IMR-90 (cell line): ENCODE results near the gene PALLD. TPM values are rescaled to one million over a fixed set of nuclear protein-coding genes. Genes with fewer than 3 reads are reported as not detected.

Experiments used
- microRNA-seq, 2 experiments: library from miRNA; stranded (forward) in 1 of 2; unstranded in 1 of 2; fragments of 10-50 nt in 1 of 2; fragments of <30 nt in 1 of 2; gene quantifications in 1 of 2; microRNA quantifications in 1 of 2; one replicate each; pipeline versions ENCODE3 to v1.1.0; 2013 to 2020; ENCODE audit not compliant: insufficient read depth in 1 of 2, insufficient read length in 1 of 2, unreplicated experiment in 1 of 2
- polyA plus RNA-seq, 3 experiments: library from polyadenylated mRNA; depleted of rRNA; stranded (reverse); fragments of >200 nt; gene quantifications; 2 replicates each; pipeline ENCODE4 v1.2.3, GENCODE V29; 2012; ENCODE audit warnings: low replicate concordance in 1 of 3
- small RNA-seq, 5 experiments: library from RNA; depleted of rRNA; stranded (forward); fragments of <200 nt; gene quantifications; one replicate each; pipeline ENCODE3, GENCODE V24; 2012
- total RNA-seq: library from RNA; depleted of rRNA; stranded (reverse); fragments of >200 nt; gene quantifications from 2 replicates; pipeline ENCODE4 v1.2.3, GENCODE V29; 2012; rRNA removed

Gene PALLD
- total and polyA plus RNA-seq, 2 of the 4 experiments (the other 2 are of a cell fraction): 91.0 to 91.9 TPM

Small RNA genes lying within 50 kb of the gene (microRNA-seq; reads per million reads assigned to microRNA genes)
- gene RF00432 (ENCODE audit: insufficient read depth, insufficient read length) (not detected), gene RNU6-1336P (ENCODE audit: insufficient read depth, insufficient read length) (not detected), gene RNU6-853P (ENCODE audit: insufficient read depth, insufficient read length) (not detected)

Small RNA genes lying within 50 kb of the gene (small RNA-seq; reads per million reads assigned to genes)
- gene RF00432 (0 to 0.04 (median 0) reads per million in 5 experiments), gene RNU6-1336P (0 to 0.60 (median 0) reads per million in 5 experiments), gene RNU6-853P (0 to 0.60 (median 0) reads per million in 5 experiments)

Other genes with a start within 250 kb of the PALLD start
- 6.6 and 11.4 TPM in 2 replicates for gene DDX60, start 178.3 kb upstream of the PALLD start, total RNA-seq
- gene DDX60, start 178.3 kb upstream of the PALLD start, polyA plus RNA-seq (2012; rRNA removed): 2.1 and 3.1 TPM in 2 replicates
- 9.5 and 11.9 TPM in 2 replicates for gene DDX60L, start 16.6 kb upstream of the PALLD start, total RNA-seq
- 4.3 and 6.4 TPM in 2 replicates for gene DDX60L, start 16.6 kb upstream of the PALLD start, polyA plus RNA-seq (2012; rRNA removed)